ENCODE results near the gene DAP. TPM values are rescaled to one million over a fixed set of nuclear protein-coding genes. Genes with fewer than 3 reads are reported as not detected.

The DAP gene
- total RNA-seq, 1 experiment from 2014 or later, result 47.2 TPM

DNA sequence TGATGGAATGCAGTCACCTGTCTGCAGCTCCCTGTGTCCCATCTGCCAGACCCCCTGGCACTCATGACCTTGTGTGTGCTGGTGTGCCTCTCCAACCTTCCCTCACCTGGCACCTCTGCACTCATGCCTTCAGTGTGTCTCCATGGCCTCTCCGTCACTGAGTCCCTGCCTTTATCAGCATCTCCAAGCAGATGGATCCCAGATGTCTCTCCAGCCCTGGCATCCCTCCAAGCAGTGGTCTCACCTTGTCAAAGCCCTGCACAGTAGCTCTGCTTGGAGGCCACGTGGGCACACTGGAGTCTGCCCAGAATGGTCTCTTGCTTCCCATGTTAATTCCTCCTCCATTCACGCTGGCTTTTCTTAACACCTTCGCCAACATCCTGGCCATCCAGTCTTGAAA lies 84.8 kb downstream of the DAP start:
- WGBS (ENCODE audit: extremely low coverage, insufficient read length, low lambda C conversion rate), result no CpG with 5 or more reads among the region's 4 CpGs
- TF ChIP-seq, protein P1, sequence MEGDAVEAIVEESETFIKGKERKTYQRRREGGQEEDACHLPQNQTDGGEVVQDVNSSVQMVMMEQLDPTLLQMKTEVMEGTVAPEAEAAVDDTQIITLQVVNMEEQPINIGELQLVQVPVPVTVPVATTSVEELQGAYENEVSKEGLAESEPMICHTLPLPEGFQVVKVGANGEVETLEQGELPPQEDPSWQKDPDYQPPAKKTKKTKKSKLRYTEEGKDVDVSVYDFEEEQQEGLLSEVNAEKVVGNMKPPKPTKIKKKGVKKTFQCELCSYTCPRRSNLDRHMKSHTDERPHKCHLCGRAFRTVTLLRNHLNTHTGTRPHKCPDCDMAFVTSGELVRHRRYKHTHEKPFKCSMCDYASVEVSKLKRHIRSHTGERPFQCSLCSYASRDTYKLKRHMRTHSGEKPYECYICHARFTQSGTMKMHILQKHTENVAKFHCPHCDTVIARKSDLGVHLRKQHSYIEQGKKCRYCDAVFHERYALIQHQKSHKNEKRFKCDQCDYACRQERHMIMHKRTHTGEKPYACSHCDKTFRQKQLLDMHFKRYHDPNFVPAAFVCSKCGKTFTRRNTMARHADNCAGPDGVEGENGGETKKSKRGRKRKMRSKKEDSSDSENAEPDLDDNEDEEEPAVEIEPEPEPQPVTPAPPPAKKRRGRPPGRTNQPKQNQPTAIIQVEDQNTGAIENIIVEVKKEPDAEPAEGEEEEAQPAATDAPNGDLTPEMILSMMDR (conservative IDR thresholded peaks at IDR 0.05), result no peak
- no peak overlapping the region for H4K91ac ChIP-seq (ENCODE audit: insufficient read length, low read depth, low read length)
- H4K5ac ChIP-seq (ENCODE audit: insufficient read length, low read depth, low read length), result no peak overlapping the region
- no peak overlapping the region for H3K4me3 Mint-ChIP-seq
- peaks cover 19% of the 10 kb centered on the region for H3K27me3 Mint-ChIP-seq (ENCODE audit: low read depth)
- H3K79me2 ChIP-seq (ENCODE audit: insufficient read depth, low read length), result no peaks in the 10 kb centered on the region
- no peaks in the 10 kb centered on the region for H3K27me3 ChIP-seq (ENCODE audit: insufficient read depth, low read length)
- no peak overlapping the region for H3K14ac ChIP-seq (ENCODE audit: insufficient read depth, low read length)
- H3K9ac ChIP-seq (ENCODE audit: extremely low read depth, insufficient read length, low read length), result no peak overlapping the region
- H3K23ac ChIP-seq (ENCODE audit: insufficient read length, low read depth, low read length), result no peak overlapping the region
- no peak for DNase-seq
- no peak overlapping the region for H4K8ac ChIP-seq (replicated peaks; ENCODE audit: insufficient read length, low read depth, low read length)
- no peak overlapping the region for H3K18ac ChIP-seq (ENCODE audit: insufficient read length, low read depth, low read length)
- H3K4me1 ChIP-seq (ENCODE audit: insufficient read depth, low read length), result no peaks in the 10 kb centered on the region
- H4K20me1 ChIP-seq (ENCODE audit: control insufficient read depth, insufficient read depth, insufficient read length), result no peaks in the 10 kb centered on the region
- no peaks in the 10 kb centered on the region for H3K9me3 ChIP-seq (ENCODE audit: control insufficient read depth, low read depth, low read length)
- no peak overlapping the region for H3K4me2 ChIP-seq (ENCODE audit: insufficient read depth, insufficient read length, low read length)
- H3K23me2 ChIP-seq (ENCODE audit: insufficient read length, low read depth, low read length, poor library complexity, severe bottlenecking), result no peaks in the 10 kb centered on the region
- H3K9me3 Mint-ChIP-seq, result peaks cover 0 to 5% of the 10 kb centered on the region in 2 experiments; a peak in 1 of 5 replicates
- H2BK15ac ChIP-seq (ENCODE audit: low read depth, low read length), result no peak overlapping the region
- peaks cover 2 to 3% of the 10 kb centered on the region in 2 experiments; a peak in 2 of 4 replicates for H3K4me1 Mint-ChIP-seq
- H3K36me3 Mint-ChIP-seq (ENCODE audit: insufficient read depth in 1 of 3, low read depth in 3 of 3), result peaks cover 8 to 30% (median 29%) of the 10 kb centered on the region in 3 experiments; a peak in 6 of 7 replicates
- no peak overlapping the region for H2AK5ac ChIP-seq (ENCODE audit: insufficient read length, low read length)
- H3K27ac ChIP-seq (ENCODE audit: insufficient read length, low read depth, low read length), result no peak overlapping the region
- H2AFZ ChIP-seq (ENCODE audit: low read length), result no peak overlapping the region
- no peak overlapping the region for H2BK120ac ChIP-seq (ENCODE audit: low read depth, low read length, poor library complexity, severe bottlenecking)
- no peak overlapping the region for H3T11ph ChIP-seq (ENCODE audit: low read length)
- no peaks in the 10 kb centered on the region for H3K79me1 ChIP-seq (ENCODE audit: insufficient read depth, low read depth, low read length, poor library complexity, severe bottlenecking)
- H3K56ac ChIP-seq (ENCODE audit: insufficient read length, low read depth, low read length), result no peak overlapping the region
- H2BK5ac ChIP-seq (ENCODE audit: insufficient read length, low read length), result no peak overlapping the region
- H2BK20ac ChIP-seq (ENCODE audit: low read depth, low read length, poor library complexity, severe bottlenecking), result no peak overlapping the region
- H2BK12ac ChIP-seq (ENCODE audit: insufficient read length, low read depth, low read length), result no peak overlapping the region
- H3K27ac Mint-ChIP-seq, result no peak overlapping the region
- no peak overlapping the region for H3K4ac ChIP-seq (ENCODE audit: low read depth, low read length)

All from H9 (cell line).